ENCODE measurements around the gene PNMT. TPM values are rescaled to one million over a fixed set of nuclear protein-coding genes. Genes with fewer than 3 reads are reported as not detected.
"Not testable (repeated sequence)": the region's sequence is repeated elsewhere in the genome, so short reads cannot be mapped to it uniquely, and the experiment has no call there.

The PNMT gene
- polyA plus RNA-seq, 4 donors, result 1.3 to 3.4 (median 3.2) TPM

- no peak for DNase-seq (ENCODE audit: low read depth in 4 of 4, low spot score in 3 of 4)
These were observed 36.7 kb downstream of the PNMT start for GRCh38 chr17:39704821-39705551.

- no peak for DNase-seq (ENCODE audit: low read depth in 4 of 4, low spot score in 3 of 4)
These were observed 37.6 kb downstream of the PNMT start for GRCh38 chr17:39705786-39706348.

- DNase-seq (ENCODE audit: low read depth in 4 of 4, low spot score in 3 of 4), result no peak
These were observed 38.1 kb downstream of the PNMT start for GRCh38 chr17:39706383-39706782.

- DNase-seq (ENCODE audit: low read depth in 4 of 4, low spot score in 3 of 4), result no peak
These were observed 38.7 kb downstream of the PNMT start for GRCh38 chr17:39706921-39707337.

GRCh38 chr17:39709319-39709997, 41.2 kb downstream of the PNMT start:
- no peak for DNase-seq (ENCODE audit: low read depth in 4 of 4, low spot score in 3 of 4)

GRCh38 chr17:39709998-39710964, 42.0 kb downstream of the PNMT start:
- no peak for DNase-seq (ENCODE audit: low read depth in 4 of 4, low spot score in 3 of 4)

GRCh38 chr17:39711071-39711470, 42.8 kb downstream of the PNMT start:
- not testable (repeated sequence) for DNase-seq (ENCODE audit: low read depth in 4 of 4, low spot score in 3 of 4)

GRCh38 chr17:39711851-39712250, 43.6 kb downstream of the PNMT start:
- no peak for DNase-seq (ENCODE audit: low read depth in 4 of 4, low spot score in 3 of 4)

- no peak for DNase-seq (ENCODE audit: low read depth in 4 of 4, low spot score in 3 of 4)
These were observed 46.0 kb downstream of the PNMT start for GRCh38 chr17:39714234-39714633.

GRCh38 chr17:39715375-39716072, 47.3 kb downstream of the PNMT start:
- no peak for DNase-seq (ENCODE audit: low read depth in 4 of 4, low spot score in 3 of 4)

- DNase-seq (ENCODE audit: low read depth in 4 of 4, low spot score in 3 of 4), result no peak
These were observed 48.0 kb downstream of the PNMT start for GRCh38 chr17:39716073-39716818.

GRCh38 chr17:39716879-39717536, 48.8 kb downstream of the PNMT start:
- no peak for DNase-seq (ENCODE audit: low read depth in 4 of 4, low spot score in 3 of 4)

- no peak for DNase-seq (ENCODE audit: low read depth in 4 of 4, low spot score in 3 of 4)
These were observed 49.4 kb downstream of the PNMT start for GRCh38 chr17:39717660-39718059.

GRCh38 chr17:39719563-39720355, 51.5 kb downstream of the PNMT start:
- no peak for DNase-seq (ENCODE audit: low read depth in 4 of 4, low spot score in 3 of 4)
